Measurements from ENCODE around the gene AMDHD1. TPM values are rescaled to one million over a fixed set of nuclear protein-coding genes. Genes with fewer than 3 reads are reported as not detected.

AMDHD1 gene
- total and polyA plus RNA-seq, 10 donors = 2.2 to 12.2 (median 3.0) TPM

GRCh38 chr12:95970905-95971304 is 27.8 kb downstream of the AMDHD1 start:
- intact Hi-C loops (cut with DNase I; ENCODE audit: low total_unique reads) = no loop called here
- H3K9me3 ChIP-seq = no peaks in the 10 kb centered on the region
- H3K27ac ChIP-seq = no peak overlapping the region
- no peak for TF ChIP-seq POLR2A (IDR thresholded peaks at IDR 0.05)
- TF ChIP-seq POLR2AphosphoS5 (IDR thresholded peaks at IDR 0.05) = no peak
- TF ChIP-seq CTCF (IDR thresholded peaks at IDR 0.05 in 8 of 11, conservative IDR thresholded peaks at IDR 0.05 in 3 of 11) = no peak
- no peaks in the 10 kb centered on the region for H3K27me3 ChIP-seq (replicated peaks in 1 of 7)
- H3K4me1 ChIP-seq = no peaks in the 10 kb centered on the region
- DNase-seq = no peak
- 71 to 90% (median 88%) methylated on average over 7 of the region's 7 CpGs for WGBS, 5 donors
- H3K4me3 ChIP-seq = no peak overlapping the region
- H3K36me3 ChIP-seq = peaks cover 0 to 35% (median 0%) of the 10 kb centered on the region in 6 donors

GRCh38 chr12:95972832-95973456 is 29.8 kb downstream of the AMDHD1 start:
- no peak for DNase-seq
- no peaks in the 10 kb centered on the region for H3K27me3 ChIP-seq (replicated peaks in 1 of 7)
- H3K36me3 ChIP-seq = peaks cover 0 to 56% (median 0%) of the 10 kb centered on the region in 6 donors
- no peak overlapping the region for H3K27ac ChIP-seq
- no peaks in the 10 kb centered on the region for H3K9me3 ChIP-seq
- no peaks in the 10 kb centered on the region for H3K4me1 ChIP-seq
- 65 to 73% (median 67%) methylated on average over 4 of the region's 4 CpGs for WGBS, 5 donors
- no peak overlapping the region for H3K4me3 ChIP-seq
- intact Hi-C loops (cut with DNase I; ENCODE audit: low total_unique reads) = no loop called here
- no peak for TF ChIP-seq CTCF (IDR thresholded peaks at IDR 0.05 in 8 of 11, conservative IDR thresholded peaks at IDR 0.05 in 3 of 11)
- TF ChIP-seq POLR2A (IDR thresholded peaks at IDR 0.05) = no peak
- no peak for TF ChIP-seq POLR2AphosphoS5 (IDR thresholded peaks at IDR 0.05)

GRCh38 chr12:95974358-95974757 is 31.2 kb downstream of the AMDHD1 start:
- intact Hi-C loops (cut with DNase I; ENCODE audit: low total_unique reads) = no loop called here
- H3K4me3 ChIP-seq = no peak overlapping the region
- 70 to 92% (median 80%) methylated on average over 2 of the region's 2 CpGs for WGBS, 5 donors
- H3K4me1 ChIP-seq = no peaks in the 10 kb centered on the region
- no peaks in the 10 kb centered on the region for H3K9me3 ChIP-seq
- DNase-seq = no peak
- H3K36me3 ChIP-seq = peaks cover 0 to 69% (median 0%) of the 10 kb centered on the region in 6 donors
- no peak overlapping the region for H3K27ac ChIP-seq
- no peaks in the 10 kb centered on the region for H3K27me3 ChIP-seq (replicated peaks in 1 of 7)
- TF ChIP-seq CTCF (IDR thresholded peaks at IDR 0.05 in 8 of 11, conservative IDR thresholded peaks at IDR 0.05 in 3 of 11) (no peak), POLR2AphosphoS5 (IDR thresholded peaks at IDR 0.05) (no peak), POLR2A (IDR thresholded peaks at IDR 0.05) (no peak)

- Histone ChIP-seq H3K27me3 (replicated peaks in 1 of 7) (no peaks in the 10 kb centered on the region), H3K36me3 (peaks cover 0 to 76% (median 0%) of the 10 kb centered on the region in 6 donors), H3K4me1 (no peaks in the 10 kb centered on the region), H3K4me3 (no peak overlapping the region), H3K9me3 (no peaks in the 10 kb centered on the region), H3K27ac (no peak overlapping the region)
- intact Hi-C loops (cut with DNase I; ENCODE audit: low total_unique reads) = no loop called here
- no peak for TF ChIP-seq CTCF (IDR thresholded peaks at IDR 0.05 in 8 of 11, conservative IDR thresholded peaks at IDR 0.05 in 3 of 11)
- TF ChIP-seq POLR2A (IDR thresholded peaks at IDR 0.05) = no peak
- no peak for TF ChIP-seq POLR2AphosphoS5 (IDR thresholded peaks at IDR 0.05)
- 89 to 94% (median 91%) methylated on average over 4 of the region's 4 CpGs for WGBS, 5 donors
- no peak for DNase-seq
Measured at GRCh38 chr12:95975491-95975890, 32.4 kb downstream of the AMDHD1 start.

Data from spleen (tissue), 11 donors.